GM12801 (cell line): ENCODE measurements around the gene KIF5C.

ENCODE experiments used
- CTCF ChIP-seq: IDR thresholded peaks from one replicate; pipeline ENCODE4 v1.5.1; 2011; ENCODE audit warnings: control low read depth; ENCODE audit not compliant: insufficient read length; ENCODE audit errors: extremely low read depth

Gene KIF5C

GRCh38 chr2:149017116-149017985 is 142.3 kb downstream of the KIF5C start:
- peak; percentile 63 for TF ChIP-seq CTCF

GRCh38 chr2:149018981-149019380 is 144.0 kb downstream of the KIF5C start:
- TF ChIP-seq CTCF: no peak

- TF ChIP-seq CTCF: no peak
These were observed 144.7 kb downstream of the KIF5C start for GRCh38 chr2:149019768-149020167.

- no peak for TF ChIP-seq CTCF
These were observed 145.4 kb downstream of the KIF5C start for GRCh38 chr2:149020432-149020851.

GRCh38 chr2:149021271-149021719 is 146.3 kb downstream of the KIF5C start:
- TF ChIP-seq CTCF: no peak

GRCh38 chr2:149021761-149022160 is 146.7 kb downstream of the KIF5C start:
- no peak for TF ChIP-seq CTCF

GRCh38 chr2:149023091-149023490 is 148.1 kb downstream of the KIF5C start:
- no peak for TF ChIP-seq CTCF
